HCT116 (cell line): ENCODE results near the gene SPEF2. TPM values are rescaled to one million over a fixed set of nuclear protein-coding genes. Genes with fewer than 3 reads are reported as not detected.

Experiments used
- ATAC-seq: fragments of 200-7000 bp; cut with Tn5 transposase; 2 replicates; pipeline ENCODE4 v1.9.1; 2020; ENCODE audit warnings: mild to moderate bottlenecking, moderate library complexity
- BruUV-seq: library from RNA; stranded (reverse); fragments of 400-500 nt; replicated peaks from 2 replicates; lab custom pipeline; 2021; lab: Mats Ljungman, UMichigan
- CTCF ChIA-PET: fragments of 300-600 bp; sonication (Branson Sonifier 250); formaldehyde crosslinking; loops from one replicate; lab custom pipeline; 2021; ENCODE audit warnings: antibody characterized with exemption; lab: Charles Lee
- POLR2A ChIA-PET: fragments of 300-600, 350-600 bp; sonication (Branson Sonifier 250); formaldehyde crosslinking; loops from one replicate; lab custom pipeline; 2021; ENCODE audit warnings: antibody characterized with exemption; lab: Charles Lee
- RAD21 ChIA-PET, 2 experiments: fragments of 300-600 bp; sonication (Branson Sonifier 250); formaldehyde crosslinking; loops; one replicate each; lab custom pipeline; 2023; ENCODE audit warnings: low total read pairs in 2 of 2; ENCODE audit not compliant: uncharacterized antibody in 2 of 2, unreplicated experiment in 2 of 2, low non-redundant PET in 1 of 2; lab: Charles Lee
- DNase-seq: peaks from one replicate; pipeline ENCODE4 v3.0.0-alpha.2; 2010; ENCODE audit warnings: low read depth, low spot score
- H2AFZ ChIP-seq: fragments of 200-600 bp; shearing (Covaris generic), sonication (generic); 2 replicates; pipeline ENCODE4 v1.6.1; 2017; ENCODE audit warnings: low read depth, mixed run types, mixed read lengths, antibody characterized with exemption, low read length; ENCODE audit not compliant: poor library complexity, severe bottlenecking
- H3K27ac ChIP-seq: 2 replicates; pipeline ENCODE4 v1.5.1; 2012; ENCODE audit warnings: low read depth, low read length
- H3K27me3 ChIP-seq: fragments of 200-600 bp; sonication (generic); 2 replicates; pipeline ENCODE4 v1.6.1; 2016; ENCODE audit warnings: mixed run types, low read length, mixed read lengths; ENCODE audit not compliant: insufficient read depth
- H3K36me3 ChIP-seq, 2 experiments: fragments of 200-500 bp in 1 of 2; fragments of 200-600 bp in 1 of 2; sonication (Bioruptor generic) in 1 of 2; sonication (generic) in 1 of 2; 2 replicates each; pipeline versions ENCODE4 v1.5.1 to v1.6.1; 2014 to 2016; ENCODE audit warnings: low read length in 2 of 2, inconsistent platforms in 1 of 2, mixed read lengths in 1 of 2, mixed run types in 1 of 2; ENCODE audit not compliant: insufficient read depth in 2 of 2, control insufficient read depth in 1 of 2
- H3K4me1 ChIP-seq, 2 experiments: fragments of 200-600 bp in 1 of 2; sonication (generic) in 1 of 2; 2 replicates each; pipeline versions ENCODE4 v1.5.1 to v1.6.1; 2012 to 2017; ENCODE audit warnings: low read length in 2 of 2, inconsistent platforms in 1 of 2, mild to moderate bottlenecking in 1 of 2, mixed read lengths in 1 of 2, mixed run types in 1 of 2, moderate library complexity in 1 of 2; ENCODE audit not compliant: insufficient read depth in 2 of 2, control insufficient read depth in 1 of 2
- H3K4me2 ChIP-seq: fragments of 200-600 bp; sonication (generic); 2 replicates; pipeline ENCODE4 v1.6.1; 2017; ENCODE audit warnings: mixed run types, low read length, mixed read lengths
- H3K4me3 ChIP-seq, 2 experiments: fragments of 200-600 bp in 1 of 2; sonication (generic) in 1 of 2; replicated peaks in 1 of 2; 2 replicates each; pipeline ENCODE4 v1.5.1; 2011 to 2016; ENCODE audit warnings: low read length in 2 of 2, control low read depth in 1 of 2, low read depth in 1 of 2, mild to moderate bottlenecking in 1 of 2, mixed read lengths in 1 of 2, mixed run types in 1 of 2
- H3K79me2 ChIP-seq: fragments of 200-600 bp; sonication (generic); 2 replicates; pipeline ENCODE4 v1.6.1; 2017; ENCODE audit warnings: mild to moderate bottlenecking, mixed run types, low read length, moderate library complexity, mixed read lengths; ENCODE audit not compliant: insufficient read depth
- H3K9ac ChIP-seq: fragments of 200-600 bp; sonication (generic); 2 replicates; pipeline ENCODE4 v1.6.1; 2016; ENCODE audit warnings: low read length, mixed read lengths
- H3K9me2 ChIP-seq: fragments of 200-600 bp; sonication (generic), shearing (Covaris generic); 2 replicates; pipeline ENCODE4 v1.6.1; 2017; ENCODE audit warnings: mixed run types, mild to moderate bottlenecking, moderate library complexity; ENCODE audit not compliant: insufficient read depth
- H3K9me3 ChIP-seq, 2 experiments: fragments of 200-500 bp in 1 of 2; fragments of 200-600 bp in 1 of 2; sonication (Bioruptor generic) in 1 of 2; sonication (generic) in 1 of 2; 2 replicates each; pipeline ENCODE4 v1.6.1; 2014 to 2017; ENCODE audit warnings: low read length in 2 of 2, mixed read lengths in 2 of 2, inconsistent platforms in 1 of 2, low read depth in 1 of 2, mild to moderate bottlenecking in 1 of 2, mixed run types in 1 of 2, moderate library complexity in 1 of 2; ENCODE audit not compliant: control insufficient read depth in 1 of 2, insufficient read depth in 1 of 2
- H4K20me1 ChIP-seq: fragments of 200-600 bp; sonication (generic), shearing (Covaris generic); 2 replicates; pipeline ENCODE4 v1.6.1; 2017; ENCODE audit warnings: mixed run types, mild to moderate bottlenecking, moderate library complexity; ENCODE audit not compliant: insufficient read depth
- CEBPB ChIP-seq: IDR thresholded peaks from 2 replicates; pipeline ENCODE4 v1.6.1; 2012; ENCODE audit warnings: low read depth
- EZH2phosphoT487 ChIP-seq: fragments of 200-600 bp; IDR thresholded peaks from 2 replicates; pipeline ENCODE4 v1.6.1; 2018; ENCODE audit warnings: antibody characterized with exemption, borderline replicate concordance
- FOSL1 ChIP-seq: IDR thresholded peaks from 2 replicates; pipeline ENCODE4 v1.6.1; 2012; ENCODE audit warnings: low read depth
- JUND ChIP-seq: IDR thresholded peaks from 2 replicates; pipeline ENCODE4 v1.6.1; 2012
- RAD21 ChIP-seq: IDR thresholded peaks from 2 replicates; pipeline ENCODE4 v1.6.1; 2012; ENCODE audit warnings: low read depth, mild to moderate bottlenecking
- intact Hi-C: fragments of 100-400 bp; cut with micrococcal nuclease; formaldehyde crosslinking; loops from 2 replicates; pipeline ENCODE4 v1.10.0; 2022
- total RNA-seq: library from RNA; stranded (reverse); gene quantifications from one replicate; pipeline ENCODE4 v1.2.1, GENCODE V29; 2021; ENCODE audit not compliant: unreplicated experiment
- TF ChIP-seq, protein P1 (sequence below), 3 experiments: fragments of 200-600 bp in 1 of 3; sonication (generic) in 1 of 3; IDR thresholded peaks in 2 of 3; conservative IDR thresholded peaks in 1 of 3; 2 replicates each; pipeline ENCODE4 v1.5.1; 2012 to 2017; ENCODE audit warnings: low read depth in 2 of 3, low read length in 2 of 3, antibody characterized with exemption in 1 of 3, borderline replicate concordance in 1 of 3, control low read depth in 1 of 3, mild to moderate bottlenecking in 1 of 3, mixed read lengths in 1 of 3, mixed run types in 1 of 3, moderate library complexity in 1 of 3; ENCODE audit not compliant: insufficient read depth in 1 of 3
- TF ChIP-seq, protein P2 (sequence below): IDR thresholded peaks from 2 replicates; pipeline ENCODE4 v1.6.1; 2012
- TF ChIP-seq, protein P3 (sequence below): IDR thresholded peaks from 2 replicates; pipeline ENCODE4 v1.6.1; 2012; ENCODE audit warnings: low read depth

SPEF2 gene
- total RNA-seq, 1 experiment from 2014 or later, result 4.6 TPM

DNA sequence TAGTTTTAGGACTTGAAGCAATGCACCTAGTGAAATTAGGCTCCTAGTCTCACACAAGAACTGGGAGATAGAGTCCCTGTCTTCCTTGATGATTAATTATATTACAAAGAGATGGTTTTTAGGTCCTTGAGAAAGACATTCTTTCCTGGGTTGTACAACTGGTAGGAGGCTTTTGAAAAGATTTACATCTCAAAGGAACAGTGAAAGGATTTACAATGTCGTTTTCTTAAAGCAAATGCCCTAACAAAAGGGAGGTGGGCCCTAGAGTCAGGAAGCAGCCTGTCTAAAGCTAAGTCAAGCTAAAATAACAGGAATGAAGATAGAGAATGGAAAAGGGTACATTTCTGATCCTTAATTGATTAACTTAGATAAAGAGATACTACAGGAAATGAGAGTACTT, 136.8 kb downstream of the SPEF2 start:
- CTCF ChIA-PET, result no interaction called here
- intact Hi-C loops, result no loop called here
- Histone ChIP-seq H3K27ac (no peak overlapping the region), H4K20me1 (no peaks in the 10 kb centered on the region), H3K27me3 (peaks cover 5% of the 10 kb centered on the region; the same call in 1 of the 2 replicates), H3K4me1 (no peaks in the 10 kb centered on the region), H2AFZ (no peak overlapping the region), H3K9me2 (no peaks in the 10 kb centered on the region), H3K36me3 (no peaks in the 10 kb centered on the region), H3K4me2 (no peak overlapping the region), H3K79me2 (no peaks in the 10 kb centered on the region), H3K4me3 (no peak overlapping the region), H3K9ac (no peak overlapping the region), H3K9me3 (no peaks in the 10 kb centered on the region)
- no peak for DNase-seq
- ATAC-seq, result no peak
- BruUV-seq, result no TSS peak
- RAD21 ChIA-PET, result no interaction called here
- POLR2A ChIA-PET, result no interaction called here
- no peak for TF ChIP-seq EZH2phosphoT487
- TF ChIP-seq, protein P1, sequence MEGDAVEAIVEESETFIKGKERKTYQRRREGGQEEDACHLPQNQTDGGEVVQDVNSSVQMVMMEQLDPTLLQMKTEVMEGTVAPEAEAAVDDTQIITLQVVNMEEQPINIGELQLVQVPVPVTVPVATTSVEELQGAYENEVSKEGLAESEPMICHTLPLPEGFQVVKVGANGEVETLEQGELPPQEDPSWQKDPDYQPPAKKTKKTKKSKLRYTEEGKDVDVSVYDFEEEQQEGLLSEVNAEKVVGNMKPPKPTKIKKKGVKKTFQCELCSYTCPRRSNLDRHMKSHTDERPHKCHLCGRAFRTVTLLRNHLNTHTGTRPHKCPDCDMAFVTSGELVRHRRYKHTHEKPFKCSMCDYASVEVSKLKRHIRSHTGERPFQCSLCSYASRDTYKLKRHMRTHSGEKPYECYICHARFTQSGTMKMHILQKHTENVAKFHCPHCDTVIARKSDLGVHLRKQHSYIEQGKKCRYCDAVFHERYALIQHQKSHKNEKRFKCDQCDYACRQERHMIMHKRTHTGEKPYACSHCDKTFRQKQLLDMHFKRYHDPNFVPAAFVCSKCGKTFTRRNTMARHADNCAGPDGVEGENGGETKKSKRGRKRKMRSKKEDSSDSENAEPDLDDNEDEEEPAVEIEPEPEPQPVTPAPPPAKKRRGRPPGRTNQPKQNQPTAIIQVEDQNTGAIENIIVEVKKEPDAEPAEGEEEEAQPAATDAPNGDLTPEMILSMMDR (IDR thresholded peaks at IDR 0.05 in 2 of 3, conservative IDR thresholded peaks at IDR 0.05 in 1 of 3; ENCODE audit: borderline replicate concordance in 1 of 3, insufficient read depth in 1 of 3, low read depth in 2 of 3, low read length in 2 of 3), result no peak
- no peak for TF ChIP-seq JUND
- TF ChIP-seq, protein P2, sequence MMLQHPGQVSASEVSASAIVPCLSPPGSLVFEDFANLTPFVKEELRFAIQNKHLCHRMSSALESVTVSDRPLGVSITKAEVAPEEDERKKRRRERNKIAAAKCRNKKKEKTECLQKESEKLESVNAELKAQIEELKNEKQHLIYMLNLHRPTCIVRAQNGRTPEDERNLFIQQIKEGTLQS, result no peak
- no peak for TF ChIP-seq RAD21
- no peak for TF ChIP-seq CEBPB

DNA sequence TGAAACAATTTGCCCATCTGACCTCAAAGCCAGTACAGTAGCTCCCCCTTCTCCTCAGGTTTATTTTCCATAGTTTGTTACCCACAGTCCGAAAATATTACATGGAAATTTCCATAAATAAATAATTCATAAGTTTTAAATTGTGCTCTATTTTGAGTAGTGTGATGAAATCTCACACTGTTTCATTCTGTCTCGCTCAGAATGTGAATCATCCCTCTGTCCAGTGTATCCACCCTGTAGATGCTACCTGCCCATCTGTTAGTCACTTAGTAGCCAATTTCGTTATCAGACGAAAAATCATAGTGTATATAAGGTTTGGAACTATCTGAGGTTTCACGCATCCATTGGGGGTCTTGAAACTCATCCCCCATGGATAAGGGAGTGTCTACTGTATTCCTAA, 138.3 kb downstream of the SPEF2 start:
- no peak for DNase-seq
- no peaks in the 10 kb centered on the region for H3K9me2 ChIP-seq
- no peak for ATAC-seq

More for the DNA sequence above, 138.3 kb downstream of the SPEF2 start:
- no TSS peak for BruUV-seq
- Histone ChIP-seq H3K27me3 (peaks cover 5% of the 10 kb centered on the region; the same call in 1 of the 2 replicates), H4K20me1 (no peaks in the 10 kb centered on the region), H3K4me1 (no peaks in the 10 kb centered on the region), H3K9ac (no peak overlapping the region), H3K9me3 (no peaks in the 10 kb centered on the region)
- TF ChIP-seq FOSL1, result no peak
- TF ChIP-seq, protein P2, result no peak
- TF ChIP-seq, protein P3, sequence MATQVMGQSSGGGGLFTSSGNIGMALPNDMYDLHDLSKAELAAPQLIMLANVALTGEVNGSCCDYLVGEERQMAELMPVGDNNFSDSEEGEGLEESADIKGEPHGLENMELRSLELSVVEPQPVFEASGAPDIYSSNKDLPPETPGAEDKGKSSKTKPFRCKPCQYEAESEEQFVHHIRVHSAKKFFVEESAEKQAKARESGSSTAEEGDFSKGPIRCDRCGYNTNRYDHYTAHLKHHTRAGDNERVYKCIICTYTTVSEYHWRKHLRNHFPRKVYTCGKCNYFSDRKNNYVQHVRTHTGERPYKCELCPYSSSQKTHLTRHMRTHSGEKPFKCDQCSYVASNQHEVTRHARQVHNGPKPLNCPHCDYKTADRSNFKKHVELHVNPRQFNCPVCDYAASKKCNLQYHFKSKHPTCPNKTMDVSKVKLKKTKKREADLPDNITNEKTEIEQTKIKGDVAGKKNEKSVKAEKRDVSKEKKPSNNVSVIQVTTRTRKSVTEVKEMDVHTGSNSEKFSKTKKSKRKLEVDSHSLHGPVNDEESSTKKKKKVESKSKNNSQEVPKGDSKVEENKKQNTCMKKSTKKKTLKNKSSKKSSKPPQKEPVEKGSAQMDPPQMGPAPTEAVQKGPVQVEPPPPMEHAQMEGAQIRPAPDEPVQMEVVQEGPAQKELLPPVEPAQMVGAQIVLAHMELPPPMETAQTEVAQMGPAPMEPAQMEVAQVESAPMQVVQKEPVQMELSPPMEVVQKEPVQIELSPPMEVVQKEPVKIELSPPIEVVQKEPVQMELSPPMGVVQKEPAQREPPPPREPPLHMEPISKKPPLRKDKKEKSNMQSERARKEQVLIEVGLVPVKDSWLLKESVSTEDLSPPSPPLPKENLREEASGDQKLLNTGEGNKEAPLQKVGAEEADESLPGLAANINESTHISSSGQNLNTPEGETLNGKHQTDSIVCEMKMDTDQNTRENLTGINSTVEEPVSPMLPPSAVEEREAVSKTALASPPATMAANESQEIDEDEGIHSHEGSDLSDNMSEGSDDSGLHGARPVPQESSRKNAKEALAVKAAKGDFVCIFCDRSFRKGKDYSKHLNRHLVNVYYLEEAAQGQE, result no peak
- TF ChIP-seq, all 23 proteins: peak for 0
- intact Hi-C loops, result no loop called here
- RAD21 ChIA-PET, result no interaction called here
- Histone ChIP-seq H3K4me2 (no peak overlapping the region), H2AFZ (no peak overlapping the region), H3K79me2 (no peaks in the 10 kb centered on the region), H3K27ac (no peak overlapping the region), H3K4me3 (no peak overlapping the region), H3K36me3 (no peaks in the 10 kb centered on the region)
- CTCF ChIA-PET, result no interaction called here
- POLR2A ChIA-PET, result no interaction called here
